H1 (cell line): ENCODE results near the gene PCYT1B.

Experiments used
- ATF2 ChIP-seq: IDR thresholded peaks from 2 replicates; pipeline ENCODE4 v1.6.1; 2012; ENCODE audit warnings: low read length, inconsistent platforms
- CTBP2 ChIP-seq: IDR thresholded peaks from 2 replicates; pipeline ENCODE4 v1.7.0; 2011; ENCODE audit warnings: borderline replicate concordance, mild to moderate bottlenecking, moderate library complexity, mixed read lengths, low read length; ENCODE audit not compliant: insufficient read depth, insufficient read length
- CTCF ChIP-seq, 3 experiments: IDR thresholded peaks; 1 replicate in 2 of 3; 2 replicates in 1 of 3; pipeline versions ENCODE4 v1.5.1 to v1.6.1; 2011; ENCODE audit warnings: low read length in 3 of 3, mild to moderate bottlenecking in 3 of 3, inconsistent platforms in 2 of 3, low read depth in 1 of 3, moderate library complexity in 1 of 3; ENCODE audit not compliant: insufficient read depth in 1 of 3; ENCODE audit errors: control extremely low read depth in 1 of 3
- EGR1 ChIP-seq: IDR thresholded peaks from 2 replicates; pipeline ENCODE4 v1.6.1; 2011; ENCODE audit warnings: low read depth, low read length, borderline replicate concordance
- EP300 ChIP-seq, 2 experiments: IDR thresholded peaks; 1 replicate in 1 of 2; 2 replicates in 1 of 2; pipeline ENCODE4 v1.6.1; 2011 to 2012; ENCODE audit warnings: low read depth in 2 of 2, low read length in 2 of 2, mild to moderate bottlenecking in 2 of 2, borderline replicate concordance in 1 of 2, inconsistent platforms in 1 of 2, moderate library complexity in 1 of 2
- EZH2 ChIP-seq: fragments of 200-600 bp; sonication (generic); IDR thresholded peaks from 2 replicates; pipeline ENCODE4 v1.7.1; 2012; ENCODE audit warnings: low read depth, mild to moderate bottlenecking, moderate library complexity, low read length, inconsistent platforms; ENCODE audit not compliant: severe bottlenecking
- POLR2A ChIP-seq, 2 experiments: IDR thresholded peaks; 1 replicate in 1 of 2; 2 replicates in 1 of 2; pipeline ENCODE4 v1.6.1; 2011; ENCODE audit warnings: low read depth in 2 of 2, low read length in 2 of 2, mild to moderate bottlenecking in 2 of 2; ENCODE audit errors: control extremely low read depth in 1 of 2
- SIRT6 ChIP-seq: IDR thresholded peaks from one replicate; pipeline ENCODE4 v1.7.1; 2012; ENCODE audit warnings: low read length, inconsistent platforms
- SUZ12 ChIP-seq: fragments of 200-600 bp; sonication (generic); IDR thresholded peaks from 2 replicates; pipeline ENCODE4 v1.6.1; 2012; ENCODE audit warnings: mild to moderate bottlenecking, inconsistent platforms, low read length, moderate library complexity, mixed read lengths
- TAF7 ChIP-seq: optimal IDR thresholded peaks from 2 replicates; pipeline ENCODE3; 2011; ENCODE audit warnings: low read depth, mild to moderate bottlenecking, inconsistent platforms, low read length, moderate library complexity, borderline replicate concordance

- TF ChIP-seq EP300 (IDR thresholded peaks at IDR 0.05; ENCODE audit: borderline replicate concordance in 1 of 2, low read depth in 2 of 2, low read length in 2 of 2) (no peak), TAF7 (no peak), SIRT6 (no peak), EZH2 (no peak), SUZ12 (no peak), CTCF (IDR thresholded peaks at IDR 0.05; ENCODE audit: control extremely low read depth in 1 of 3, insufficient read depth in 1 of 3, low read depth in 1 of 3, low read length in 3 of 3) (no peak), POLR2A (IDR thresholded peaks at IDR 0.05; ENCODE audit: control extremely low read depth in 1 of 2, low read depth in 2 of 2, low read length in 2 of 2) (no peak), ATF2 (no peak), CTBP2 (no peak), EGR1 (no peak)
Measured at GRCh38 chrX:24547961-24548360, 99.2 kb downstream of the PCYT1B start.
